ENCODE results near the gene KPNA3.
A peak's percentile ranks its signal among the peaks of the same experiment; 100 is the strongest.
"Not testable (repeated sequence)": the region's sequence is repeated elsewhere in the genome, so short reads cannot be mapped to it uniquely, and the experiment has no call there.

The KPNA3 gene

GRCh38 chr13:49803047-49803446 lies 10.6 kb upstream of the KPNA3 start:
- H3K9me3 ChIP-seq (ENCODE audit: control insufficient read depth, low read depth, low read length); H3K36me3 ChIP-seq (ENCODE audit: control insufficient read depth, low read depth, low read length); H3K4me3 ChIP-seq (ENCODE audit: low read length); H3K27me3 ChIP-seq (ENCODE audit: control insufficient read depth, insufficient read depth, low read length); H3K4me1 ChIP-seq (ENCODE audit: control insufficient read depth, low read depth, low read length); H3K9ac ChIP-seq (ENCODE audit: low read length); H3K27ac ChIP-seq (ENCODE audit: low read length): not testable (repeated sequence)

- H3K4me1 ChIP-seq (ENCODE audit: control insufficient read depth, low read depth, low read length): no peaks in the 10 kb centered on the region
Observed at GRCh38 chr13:49802426-49802825, 9.9 kb upstream of the KPNA3 start.

GRCh38 chr13:49791711-49792549 lies 552 bp downstream of the KPNA3 start:
- no peaks in the 10 kb centered on the region for H3K27me3 ChIP-seq (ENCODE audit: control insufficient read depth, insufficient read depth, low read length)
- H3K27ac ChIP-seq (ENCODE audit: low read length): peak overlapping the region; percentile 36
- peaks cover 11% of the 10 kb centered on the region for H3K4me1 ChIP-seq (ENCODE audit: control insufficient read depth, low read depth, low read length)
- H3K9me3 ChIP-seq (ENCODE audit: control insufficient read depth, low read depth, low read length): no peaks in the 10 kb centered on the region
- peaks cover 3% of the 10 kb centered on the region for H3K36me3 ChIP-seq (ENCODE audit: control insufficient read depth, low read depth, low read length)
- H3K4me3 ChIP-seq (ENCODE audit: low read length): peak overlapping the region; percentile 96
- peak overlapping the region; percentile 81 for H3K9ac ChIP-seq (ENCODE audit: low read length)

More at GRCh38 chr13:49802426-49802825, 9.9 kb upstream of the KPNA3 start:
- no peaks in the 10 kb centered on the region for H3K27me3 ChIP-seq (ENCODE audit: control insufficient read depth, insufficient read depth, low read length)
- no peak overlapping the region for H3K4me3 ChIP-seq (ENCODE audit: low read length)
- H3K27ac ChIP-seq (ENCODE audit: low read length): no peak overlapping the region
- no peaks in the 10 kb centered on the region for H3K9me3 ChIP-seq (ENCODE audit: control insufficient read depth, low read depth, low read length)
- no peak overlapping the region for H3K9ac ChIP-seq (ENCODE audit: low read length)
- no peaks in the 10 kb centered on the region for H3K36me3 ChIP-seq (ENCODE audit: control insufficient read depth, low read depth, low read length)

- peak overlapping the region; percentile 96 for H3K4me3 ChIP-seq (ENCODE audit: low read length)
Observed at GRCh38 chr13:49791315-49791710, 1.2 kb downstream of the KPNA3 start.

GRCh38 chr13:49789968-49790367 lies 2.5 kb downstream of the KPNA3 start:
- no peak overlapping the region for H3K9ac ChIP-seq (ENCODE audit: low read length)
- no peak overlapping the region for H3K4me3 ChIP-seq (ENCODE audit: low read length)
- H3K27ac ChIP-seq (ENCODE audit: low read length): no peak overlapping the region

More at GRCh38 chr13:49791315-49791710, 1.2 kb downstream of the KPNA3 start:
- no peaks in the 10 kb centered on the region for H3K9me3 ChIP-seq (ENCODE audit: control insufficient read depth, low read depth, low read length)
- H3K9ac ChIP-seq (ENCODE audit: low read length): peak overlapping the region; percentile 81
- peaks cover 3% of the 10 kb centered on the region for H3K36me3 ChIP-seq (ENCODE audit: control insufficient read depth, low read depth, low read length)
- no peaks in the 10 kb centered on the region for H3K27me3 ChIP-seq (ENCODE audit: control insufficient read depth, insufficient read depth, low read length)
- peaks cover 11% of the 10 kb centered on the region for H3K4me1 ChIP-seq (ENCODE audit: control insufficient read depth, low read depth, low read length)
- peak overlapping the region; percentile 36 for H3K27ac ChIP-seq (ENCODE audit: low read length)

GRCh38 chr13:49786401-49787008 lies 6.0 kb downstream of the KPNA3 start:
- H3K27ac ChIP-seq (ENCODE audit: low read length): no peak overlapping the region
- H3K36me3 ChIP-seq (ENCODE audit: control insufficient read depth, low read depth, low read length): peaks cover 3% of the 10 kb centered on the region
- H3K4me3 ChIP-seq (ENCODE audit: low read length): no peak overlapping the region
- peaks cover 18% of the 10 kb centered on the region for H3K4me1 ChIP-seq (ENCODE audit: control insufficient read depth, low read depth, low read length)
- H3K9me3 ChIP-seq (ENCODE audit: control insufficient read depth, low read depth, low read length): no peaks in the 10 kb centered on the region
- no peaks in the 10 kb centered on the region for H3K27me3 ChIP-seq (ENCODE audit: control insufficient read depth, insufficient read depth, low read length)
- no peak overlapping the region for H3K9ac ChIP-seq (ENCODE audit: low read length)

More at GRCh38 chr13:49789968-49790367, 2.5 kb downstream of the KPNA3 start:
- Histone ChIP-seq H3K4me1 (ENCODE audit: control insufficient read depth, low read depth, low read length) (peaks cover 18% of the 10 kb centered on the region), H3K9me3 (ENCODE audit: control insufficient read depth, low read depth, low read length) (no peaks in the 10 kb centered on the region), H3K36me3 (ENCODE audit: control insufficient read depth, low read depth, low read length) (peaks cover 3% of the 10 kb centered on the region), H3K27me3 (ENCODE audit: control insufficient read depth, insufficient read depth, low read length) (no peaks in the 10 kb centered on the region)

- Histone ChIP-seq H3K9me3 (ENCODE audit: control insufficient read depth, low read depth, low read length) (no peaks in the 10 kb centered on the region), H3K27me3 (ENCODE audit: control insufficient read depth, insufficient read depth, low read length) (no peaks in the 10 kb centered on the region), H3K4me3 (ENCODE audit: low read length) (no peak overlapping the region), H3K27ac (ENCODE audit: low read length) (no peak overlapping the region), H3K4me1 (ENCODE audit: control insufficient read depth, low read depth, low read length) (peaks cover 7% of the 10 kb centered on the region), H3K36me3 (ENCODE audit: control insufficient read depth, low read depth, low read length) (no peaks in the 10 kb centered on the region), H3K9ac (ENCODE audit: low read length) (no peak overlapping the region)
Observed at GRCh38 chr13:49784886-49785570, 7.5 kb downstream of the KPNA3 start.

GRCh38 chr13:49783865-49784264 lies 8.6 kb downstream of the KPNA3 start:
- Histone ChIP-seq H3K27ac (ENCODE audit: low read length) (no peak overlapping the region), H3K4me1 (ENCODE audit: control insufficient read depth, low read depth, low read length) (peaks cover 7% of the 10 kb centered on the region), H3K27me3 (ENCODE audit: control insufficient read depth, insufficient read depth, low read length) (no peaks in the 10 kb centered on the region), H3K4me3 (ENCODE audit: low read length) (no peak overlapping the region), H3K9me3 (ENCODE audit: control insufficient read depth, low read depth, low read length) (no peaks in the 10 kb centered on the region), H3K9ac (ENCODE audit: low read length) (no peak overlapping the region), H3K36me3 (ENCODE audit: control insufficient read depth, low read depth, low read length) (no peaks in the 10 kb centered on the region)

- Histone ChIP-seq H3K27me3 (ENCODE audit: control insufficient read depth, insufficient read depth, low read length) (no peaks in the 10 kb centered on the region), H3K27ac (ENCODE audit: low read length) (no peak overlapping the region), H3K9me3 (ENCODE audit: control insufficient read depth, low read depth, low read length) (no peaks in the 10 kb centered on the region), H3K36me3 (ENCODE audit: control insufficient read depth, low read depth, low read length) (no peaks in the 10 kb centered on the region), H3K4me1 (ENCODE audit: control insufficient read depth, low read depth, low read length) (peaks cover 7% of the 10 kb centered on the region), H3K9ac (ENCODE audit: low read length) (no peak overlapping the region), H3K4me3 (ENCODE audit: low read length) (no peak overlapping the region)
Observed at GRCh38 chr13:49782784-49783183, 9.7 kb downstream of the KPNA3 start.

- H3K4me1 ChIP-seq (ENCODE audit: control insufficient read depth, low read depth, low read length): peaks cover 10% of the 10 kb centered on the region
- H3K27me3 ChIP-seq (ENCODE audit: control insufficient read depth, insufficient read depth, low read length): no peaks in the 10 kb centered on the region
- no peak overlapping the region for H3K4me3 ChIP-seq (ENCODE audit: low read length)
- no peaks in the 10 kb centered on the region for H3K9me3 ChIP-seq (ENCODE audit: control insufficient read depth, low read depth, low read length)
- H3K27ac ChIP-seq (ENCODE audit: low read length): no peak overlapping the region
- H3K9ac ChIP-seq (ENCODE audit: low read length): no peak overlapping the region
- H3K36me3 ChIP-seq (ENCODE audit: control insufficient read depth, low read depth, low read length): no peaks in the 10 kb centered on the region
Observed at GRCh38 chr13:49781806-49782205, 10.7 kb downstream of the KPNA3 start.

GRCh38 chr13:49779721-49780120 lies 12.8 kb downstream of the KPNA3 start:
- Histone ChIP-seq H3K9me3 (ENCODE audit: control insufficient read depth, low read depth, low read length) (no peaks in the 10 kb centered on the region), H3K4me1 (ENCODE audit: control insufficient read depth, low read depth, low read length) (peaks cover 4% of the 10 kb centered on the region), H3K9ac (ENCODE audit: low read length) (no peak overlapping the region), H3K27ac (ENCODE audit: low read length) (no peak overlapping the region), H3K4me3 (ENCODE audit: low read length) (no peak overlapping the region), H3K27me3 (ENCODE audit: control insufficient read depth, insufficient read depth, low read length) (no peaks in the 10 kb centered on the region), H3K36me3 (ENCODE audit: control insufficient read depth, low read depth, low read length) (no peaks in the 10 kb centered on the region)
